Ishikawa (cell line): ENCODE measurements around the gene ANK2.

Source experiments
- CEBPB ChIP-seq: IDR thresholded peaks from 2 replicates; pipeline ENCODE4 v1.6.1; 2012
- CREB1 ChIP-seq: IDR thresholded peaks from 2 replicates; pipeline ENCODE4 v1.6.1; 2012; ENCODE audit warnings: low read depth
- EGR1 ChIP-seq: IDR thresholded peaks from 2 replicates; pipeline ENCODE4 v1.6.1; 2012
- EP300 ChIP-seq: IDR thresholded peaks from 2 replicates; pipeline ENCODE4 v1.6.1; 2012; ENCODE audit warnings: borderline replicate concordance
- FOXM1 ChIP-seq: IDR thresholded peaks from 2 replicates; pipeline ENCODE4 v1.6.1; 2012; ENCODE audit warnings: low read depth, borderline replicate concordance
- MAX ChIP-seq: IDR thresholded peaks from 2 replicates; pipeline ENCODE4 v1.6.1; 2012
- NFIC ChIP-seq: IDR thresholded peaks from 2 replicates; pipeline ENCODE4 v1.6.1; 2012
- RAD21 ChIP-seq: IDR thresholded peaks from 2 replicates; pipeline ENCODE4 v1.6.1; 2012; ENCODE audit warnings: low read depth
- REST ChIP-seq: IDR thresholded peaks from 2 replicates; pipeline ENCODE4 v1.6.1; 2012; ENCODE audit warnings: low read depth, mild to moderate bottlenecking
- TAF1 ChIP-seq: IDR thresholded peaks from 2 replicates; pipeline ENCODE4 v1.6.1; 2012; ENCODE audit warnings: low read depth, mild to moderate bottlenecking
- TCF12 ChIP-seq: IDR thresholded peaks from 2 replicates; pipeline ENCODE4 v1.6.1; 2012; ENCODE audit warnings: low read depth
- TEAD4 ChIP-seq: IDR thresholded peaks from 2 replicates; pipeline ENCODE4 v1.6.1; 2012
- USF1 ChIP-seq: IDR thresholded peaks from 2 replicates; pipeline ENCODE4 v1.6.1; 2012
- YY1 ChIP-seq: IDR thresholded peaks from 2 replicates; pipeline ENCODE4 v1.6.1; 2012; ENCODE audit warnings: low read depth
- ZBTB7A ChIP-seq: IDR thresholded peaks from 2 replicates; pipeline ENCODE4 v1.6.1; 2012; ENCODE audit warnings: low read depth

The ANK2 gene

GRCh38 chr4:113294908-113295307, 245.5 kb downstream of the ANK2 start:
- TF ChIP-seq REST (no peak), TEAD4 (no peak), TAF1 (no peak), EP300 (no peak), CEBPB (no peak), MAX (no peak)

- no peak for TF ChIP-seq REST
- TF ChIP-seq CEBPB: no peak
- TF ChIP-seq MAX: no peak
- no peak for TF ChIP-seq RAD21
- TF ChIP-seq USF1: no peak
- no peak for TF ChIP-seq EGR1
- TF ChIP-seq CREB1: no peak
- no peak for TF ChIP-seq TAF1
- no peak for TF ChIP-seq TCF12
- no peak for TF ChIP-seq NFIC
- TF ChIP-seq ZBTB7A: no peak
- no peak for TF ChIP-seq EP300
- no peak for TF ChIP-seq FOXM1
- TF ChIP-seq TEAD4: no peak
- no peak for TF ChIP-seq YY1
These were observed 251.0 kb downstream of the ANK2 start for GRCh38 chr4:113300471-113300928.

GRCh38 chr4:113302051-113302450, 252.6 kb downstream of the ANK2 start:
- TF ChIP-seq RAD21 (no peak), ZBTB7A (no peak), NFIC (no peak), USF1 (no peak), EGR1 (no peak), YY1 (no peak), MAX (no peak), FOXM1 (no peak), CREB1 (no peak), REST (no peak), EP300 (no peak), TEAD4 (no peak), TAF1 (no peak), CEBPB (no peak), TCF12 (no peak)

- no peak for TF ChIP-seq FOXM1
- TF ChIP-seq EGR1: no peak
- no peak for TF ChIP-seq TCF12
- TF ChIP-seq YY1: no peak
- no peak for TF ChIP-seq ZBTB7A
- no peak for TF ChIP-seq MAX
- no peak for TF ChIP-seq TAF1
- no peak for TF ChIP-seq USF1
- TF ChIP-seq REST: no peak
- no peak for TF ChIP-seq RAD21
- TF ChIP-seq NFIC: no peak
These were observed 253.9 kb downstream of the ANK2 start for GRCh38 chr4:113303315-113303714.
